WTC11 (cell line): ENCODE data around the gene CCDC154.

Experiments used
- AFF4 ChIP-seq: sonication (generic); formaldehyde crosslinking; IDR thresholded peaks from 2 replicates; pipeline ENCODE4 v1.8.1; 2023; ENCODE audit warnings: mild to moderate bottlenecking, missing genetic modification reagents, borderline replicate concordance
- ATF1 ChIP-seq: sonication (generic); formaldehyde crosslinking; IDR thresholded peaks from 2 replicates; pipeline ENCODE4 v1.8.1; 2023; ENCODE audit warnings: mild to moderate bottlenecking, moderate library complexity, missing genetic modification reagents
- CREB1 ChIP-seq: sonication (generic); formaldehyde crosslinking; IDR thresholded peaks from 2 replicates; pipeline ENCODE4 v1.8.0; 2023; ENCODE audit warnings: mild to moderate bottlenecking, missing genetic modification reagents
- CTCF ChIP-seq: fragments of 200-600 bp; IDR thresholded peaks from 2 replicates; pipeline ENCODE4 v1.8.0; 2022; ENCODE audit warnings: antibody characterized with exemption
- ELF4 ChIP-seq: sonication (generic); formaldehyde crosslinking; IDR thresholded peaks from 2 replicates; pipeline ENCODE4 v1.8.1; 2022; ENCODE audit warnings: low read depth, mild to moderate bottlenecking, moderate library complexity, missing genetic modification reagents
- MAX ChIP-seq: sonication (generic); formaldehyde crosslinking; IDR thresholded peaks from 2 replicates; pipeline ENCODE4 v1.8.0; 2022; ENCODE audit warnings: mild to moderate bottlenecking, missing genetic modification reagents
- NR2C2 ChIP-seq: sonication (generic); formaldehyde crosslinking; IDR thresholded peaks from 2 replicates; pipeline ENCODE4 v1.8.0; 2022; ENCODE audit warnings: mild to moderate bottlenecking, missing genetic modification reagents
- SP1 ChIP-seq: sonication (generic); formaldehyde crosslinking; conservative IDR thresholded peaks from 2 replicates; pipeline ENCODE4 v1.8.1; 2022; ENCODE audit warnings: missing genetic modification reagents
- ZNF219 ChIP-seq: sonication (generic); formaldehyde crosslinking; IDR thresholded peaks from 2 replicates; pipeline ENCODE4 v1.8.0; 2023; ENCODE audit warnings: missing genetic modification reagents, mild to moderate bottlenecking, borderline replicate concordance

- TF ChIP-seq AFF4 (CRISPR knock-in tag) (0 out of 2 replicates have a peak, but pooled peaks have one; percentile 63), ZNF219 (peak; percentile 66; the same call in 1 of the 2 replicates), NR2C2 (CRISPR knock-in tag) (peak; percentile 87), CTCF (no peak), ATF1 (CRISPR knock-in tag) (peak; percentile 90; the same call in 1 of the 2 replicates), SP1 (CRISPR knock-in tag) (peak; percentile 85), CREB1 (CRISPR knock-in tag) (peak; percentile 91), ELF4 (CRISPR knock-in tag) (peak; percentile 87; the same call in 1 of the 2 replicates), MAX (CRISPR knock-in tag) (peak; percentile 95)
These were observed 30.6 kb upstream of the CCDC154 start, which contains the start of gene CLCN7 for GRCh38 chr16:1474796-1475551.
